NCI-H2171 treated with DMSO at 0.1 percent for 48 hours (cell line): Measurements from ENCODE around the gene MICALL1.

Source experiments
- DNase-seq: peaks from one replicate; lab custom pipeline; 2025; lab: John Stamatoyannopoulos, UW

The MICALL1 gene

GRCh38 chr22:37983860-37984791 lies 78.0 kb downstream of the MICALL1 start, which contains the start of gene SOX10:
Gene SOX10 (minus strand): TSS chr22:37984555. CDS start chr22:37983784, 771 bp downstream.
- no peak for DNase-seq

- DNase-seq: no peak
These were observed 79.0 kb downstream of the MICALL1 start for GRCh38 chr22:37985050-37985585.

GRCh38 chr22:37985751-37986281 lies 79.7 kb downstream of the MICALL1 start:
- DNase-seq: no peak

GRCh38 chr22:37986371-37986770 lies 80.3 kb downstream of the MICALL1 start:
- no peak for DNase-seq

- no peak for DNase-seq
These were observed 83.3 kb downstream of the MICALL1 start for GRCh38 chr22:37989146-37990045.

- no peak for DNase-seq
These were observed 84.2 kb downstream of the MICALL1 start for GRCh38 chr22:37990301-37990700.

- DNase-seq: no peak
These were observed 84.8 kb downstream of the MICALL1 start for GRCh38 chr22:37990862-37991261.

GRCh38 chr22:37991731-37992442 lies 85.8 kb downstream of the MICALL1 start:
- no peak for DNase-seq
